HG03139 (cell line): ENCODE data around the gene GBE1.
"Not testable (repeated sequence)": the region's sequence is repeated elsewhere in the genome, so short reads cannot be mapped to it uniquely, and the experiment has no call there.

ENCODE experiments used
- ATAC-seq: cut with Tn5 transposase; IDR thresholded peaks from one replicate; pipeline ENCODE4 v1.9.1; 2021; ENCODE audit not compliant: unreplicated experiment

Gene GBE1

DNA sequence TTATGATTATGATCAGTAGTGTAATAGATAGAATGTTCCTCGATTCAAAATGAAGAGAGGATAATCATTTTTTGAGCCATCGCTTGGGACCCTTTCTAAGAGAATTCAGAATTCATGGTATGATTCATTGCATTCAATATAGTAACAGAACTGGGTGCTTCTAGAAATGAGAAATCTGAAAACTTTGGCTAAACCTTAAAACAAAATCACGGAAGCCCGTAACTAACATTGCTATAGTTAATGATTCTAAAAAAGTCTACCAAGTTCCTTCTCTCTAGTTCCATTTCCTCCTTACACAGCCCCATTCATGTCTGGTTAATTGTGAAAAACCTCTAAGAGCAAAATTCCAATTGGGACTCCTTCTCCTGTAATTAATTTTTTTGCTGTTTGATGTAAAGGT lies 217.1 kb downstream of the GBE1 start:
- no peak for ATAC-seq

- ATAC-seq = no peak
Measured at GRCh38 chr3:81540787-81541186, 220.7 kb downstream of the GBE1 start.

DNA sequence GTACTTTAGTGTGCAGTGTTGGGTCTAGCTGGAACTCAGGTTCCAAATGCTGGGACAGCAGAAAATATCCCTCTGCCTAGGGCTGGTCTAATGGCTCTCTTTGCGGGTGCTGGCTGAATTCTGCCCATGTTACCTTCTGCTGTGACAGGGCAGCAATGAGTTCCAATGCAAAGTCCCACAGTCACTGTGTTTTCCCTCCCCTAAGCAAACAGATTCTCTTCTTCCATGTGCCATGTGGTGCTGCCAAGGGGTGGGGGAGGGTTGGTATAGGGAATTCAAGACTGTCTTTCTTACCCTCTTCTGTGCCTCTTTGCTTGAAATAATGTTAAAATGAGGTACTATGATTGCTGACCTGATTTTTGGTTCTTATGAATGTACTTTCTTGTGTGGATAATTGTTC lies 229.6 kb downstream of the GBE1 start:
- no peak for ATAC-seq

- no peak for ATAC-seq
Measured at GRCh38 chr3:81531263-81531662, 230.2 kb downstream of the GBE1 start.

GRCh38 chr3:81530180-81530939 lies 231.1 kb downstream of the GBE1 start:
- no peak for ATAC-seq

GRCh38 chr3:81521855-81522254 lies 239.6 kb downstream of the GBE1 start:
- ATAC-seq = no peak

DNA sequence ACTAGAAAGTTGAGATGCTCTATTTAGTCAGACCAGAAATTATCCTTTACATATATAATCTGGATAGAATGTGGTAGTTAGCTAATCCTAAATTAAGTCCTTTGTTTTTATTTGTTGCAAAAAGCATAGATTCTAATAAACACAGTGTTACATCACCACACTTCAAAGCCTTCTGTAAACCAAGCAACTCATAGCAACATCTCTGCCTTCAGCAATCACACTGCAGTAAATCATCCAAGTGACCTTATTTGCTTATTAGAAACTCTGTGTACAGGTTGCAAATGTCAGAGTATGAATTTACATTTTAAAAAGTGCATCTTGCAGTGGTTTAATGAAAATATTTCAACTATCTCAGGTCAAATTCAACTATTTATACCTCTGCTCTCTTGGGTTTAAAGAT lies 242.5 kb downstream of the GBE1 start:
- ATAC-seq = no peak

DNA sequence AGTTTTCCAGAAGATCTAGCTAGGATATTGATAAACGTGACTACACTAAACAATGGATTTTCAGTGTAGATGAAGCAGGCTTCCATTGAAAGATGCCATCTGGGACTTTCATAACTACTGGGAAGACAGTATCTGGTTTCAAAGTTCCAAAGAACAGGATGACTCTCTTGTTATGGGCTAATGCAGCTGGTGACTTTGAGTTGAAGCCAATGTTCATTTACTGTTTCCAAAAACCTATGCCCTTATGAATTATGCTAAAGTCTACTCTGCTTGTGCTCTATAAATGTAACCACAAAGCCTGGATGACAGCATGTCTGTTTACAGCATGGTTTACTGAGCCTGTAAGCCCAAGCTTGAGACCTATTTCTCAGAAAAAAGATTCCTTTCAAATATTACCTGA lies 245.4 kb downstream of the GBE1 start:
- ATAC-seq = no peak

- no peak for ATAC-seq
Measured at GRCh38 chr3:81513591-81513990, 247.9 kb downstream of the GBE1 start.

- ATAC-seq = no peak
Measured at GRCh38 chr3:81503026-81503425, 258.4 kb downstream of the GBE1 start.

DNA sequence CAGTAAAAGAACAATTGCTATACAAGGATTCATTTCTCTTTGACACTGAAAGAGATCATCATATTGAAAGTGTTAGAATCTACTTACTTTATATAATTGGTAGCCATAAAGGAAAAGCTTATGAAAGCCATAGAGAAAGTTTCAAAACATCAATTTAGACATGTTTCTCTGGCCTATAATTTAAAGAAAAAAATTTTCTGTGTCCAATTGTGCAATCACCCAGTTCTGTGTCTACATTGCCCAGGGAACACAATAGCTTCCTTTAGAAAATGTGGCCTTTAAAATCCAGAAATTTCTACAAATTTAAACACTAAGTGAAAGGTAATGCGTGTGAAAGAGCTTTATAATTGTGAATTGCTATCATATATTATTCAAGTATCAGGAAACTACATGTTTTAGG lies 259.2 kb downstream of the GBE1 start:
- ATAC-seq = no peak

- ATAC-seq = peak; percentile 81
Measured at GRCh38 chr3:81500039-81500438, 261.4 kb downstream of the GBE1 start.

- no peak for ATAC-seq
Measured at GRCh38 chr3:81497572-81498251, 263.7 kb downstream of the GBE1 start.

DNA sequence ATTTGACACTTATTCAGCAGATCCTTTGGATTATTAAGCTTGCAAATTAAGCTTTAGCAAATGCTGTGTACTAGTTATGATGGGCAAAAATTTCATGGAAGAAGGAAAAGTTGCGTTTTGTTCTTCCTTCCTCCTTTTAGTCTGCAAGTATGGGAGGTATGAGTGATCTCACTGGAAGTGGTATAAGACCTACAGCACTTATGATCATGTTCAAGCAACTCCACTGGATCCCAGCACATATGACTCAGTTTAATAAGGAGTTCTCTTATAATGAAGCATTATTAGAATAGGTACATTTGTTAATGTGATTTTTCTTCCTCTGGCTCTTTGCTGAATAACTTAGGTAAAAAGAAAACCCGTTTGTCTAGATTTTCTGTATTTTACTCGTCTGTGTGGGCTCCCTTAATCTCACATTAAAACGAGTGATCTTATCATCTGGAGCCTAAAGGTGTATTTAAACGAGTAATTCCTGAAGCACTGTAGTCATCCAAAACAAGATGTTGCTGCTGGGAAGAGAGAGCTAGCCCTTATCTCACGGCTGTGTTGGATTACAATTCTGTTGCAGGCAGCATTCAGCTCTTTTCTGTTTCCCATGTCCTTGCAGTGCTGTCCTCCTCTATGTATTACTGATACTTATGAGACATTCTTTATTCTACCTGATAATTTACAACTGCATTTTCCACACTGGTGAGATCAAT lies 264.9 kb downstream of the GBE1 start:
- ATAC-seq = no peak

- not testable (repeated sequence) for ATAC-seq
Measured at GRCh38 chr3:81492471-81492870, 269.0 kb downstream of the GBE1 start.

- ATAC-seq = no peak
Measured at GRCh38 chr3:81492040-81492439, 269.4 kb downstream of the GBE1 start.

DNA sequence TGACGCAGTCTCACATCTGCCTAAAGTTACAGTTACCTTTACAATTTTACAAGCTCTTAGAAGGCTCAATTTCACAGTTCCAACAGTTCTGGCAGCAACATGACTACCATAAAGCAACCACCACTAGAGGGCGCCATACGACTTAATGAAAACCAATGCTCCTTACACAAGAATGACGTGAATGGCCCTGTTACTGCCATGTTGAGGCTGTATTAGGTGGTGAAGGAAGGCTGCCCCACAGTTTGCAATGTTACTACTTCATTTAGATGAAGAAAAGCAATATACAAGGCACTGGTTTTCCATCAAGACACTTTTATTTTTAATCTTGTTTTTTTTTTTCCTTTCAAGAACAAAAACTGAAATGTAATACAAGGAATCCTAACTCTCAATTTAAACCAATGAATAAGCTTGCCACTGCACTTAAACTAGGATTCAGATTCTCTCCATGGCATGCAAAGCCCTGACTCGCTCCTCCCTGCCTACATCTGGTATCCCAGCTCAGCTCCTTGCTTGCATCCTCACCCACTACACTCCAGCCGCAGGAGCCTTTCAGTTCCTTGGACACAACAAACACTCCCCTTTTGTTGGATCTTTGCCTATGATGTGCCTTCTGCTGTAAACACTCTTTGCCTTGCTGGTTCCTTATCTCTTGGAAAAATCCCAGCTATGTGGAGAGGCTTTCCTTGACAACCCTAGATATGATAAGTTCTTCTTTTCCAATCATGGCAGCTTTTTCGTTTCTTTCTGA lies 270.7 kb downstream of the GBE1 start:
- ATAC-seq = peak; percentile 87

DNA sequence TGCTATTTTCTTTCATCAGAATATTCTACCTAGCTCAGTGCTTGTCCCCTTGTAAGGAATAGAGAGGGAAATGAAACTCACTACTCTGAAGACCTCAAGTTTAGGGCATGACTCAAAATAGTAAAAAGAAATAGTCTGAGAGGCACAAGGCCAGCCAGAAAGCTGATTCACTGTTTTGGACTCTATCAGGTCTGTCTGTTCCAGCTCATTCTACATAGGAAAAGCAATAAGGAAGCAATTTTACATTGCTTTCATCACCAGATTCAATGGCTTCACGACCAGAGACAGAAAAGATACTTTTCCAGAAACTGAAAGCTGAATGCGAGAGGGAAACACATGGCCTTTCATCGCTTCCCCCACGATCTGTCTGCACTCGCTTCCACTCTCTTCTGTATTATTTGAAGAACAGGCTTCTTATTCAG lies 276.0 kb downstream of the GBE1 start:
- ATAC-seq = peak; percentile 95

- ATAC-seq = no peak
Measured at GRCh38 chr3:81484520-81484919, 276.9 kb downstream of the GBE1 start.

DNA sequence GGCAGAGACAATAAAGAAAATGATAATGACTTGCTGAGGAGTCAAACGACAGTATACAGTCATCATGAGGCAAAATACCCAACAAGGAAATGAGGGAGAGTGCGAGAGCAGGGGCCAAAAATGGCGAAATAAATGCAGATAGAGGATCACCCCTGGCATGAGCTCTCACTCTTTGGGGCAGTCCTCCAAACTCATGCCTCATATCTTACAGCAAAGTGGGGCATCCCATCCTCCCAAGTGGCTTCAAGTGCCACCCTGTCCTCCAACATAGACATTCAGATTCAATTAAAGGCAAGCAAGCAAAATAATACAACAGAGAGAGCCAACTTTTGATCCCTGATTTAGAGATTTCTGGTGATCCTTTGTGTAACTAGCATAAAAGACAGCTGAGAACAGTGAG lies 278.4 kb downstream of the GBE1 start:
- no peak for ATAC-seq

DNA sequence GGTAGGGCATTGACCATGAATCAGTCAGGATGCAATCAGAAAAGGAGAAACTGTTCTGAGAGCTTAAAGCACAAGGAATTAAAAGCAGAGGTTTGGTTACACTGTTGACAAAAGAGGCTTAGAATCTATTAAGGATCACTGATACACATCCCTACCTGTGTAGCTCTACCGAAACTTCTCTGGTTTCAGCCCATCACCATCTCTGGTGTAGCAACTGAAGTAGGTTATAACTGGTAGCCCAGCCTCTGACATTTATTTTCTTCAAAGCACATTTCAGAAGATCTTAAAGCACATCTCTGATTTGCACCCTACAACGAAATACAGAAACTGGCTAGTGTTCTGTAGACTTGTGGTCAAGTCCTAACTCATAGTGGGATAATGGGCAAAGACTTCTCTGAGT lies 283.7 kb downstream of the GBE1 start:
- ATAC-seq = no peak
